KMS-11 (cell line): ENCODE measurements around the gene ZNHIT1.

Experiments used
- H2AFZ ChIP-seq: fragments of 200-600 bp; sonication (generic); 2 replicates; pipeline ENCODE4 v1.6.1; 2016; ENCODE audit warnings: antibody characterized with exemption, mixed run types, low read depth
- H3K27ac ChIP-seq: fragments of 200-600 bp; sonication (generic); 2 replicates; pipeline ENCODE4 v1.6.1; 2016; ENCODE audit warnings: mild to moderate bottlenecking, mixed run types
- H3K27me3 ChIP-seq: fragments of 200-600 bp; sonication (generic); 2 replicates; pipeline ENCODE4 v1.6.1; 2017; ENCODE audit warnings: mild to moderate bottlenecking, low read depth, mixed run types, moderate library complexity; ENCODE audit not compliant: insufficient read depth
- H3K36me3 ChIP-seq: fragments of 200-600 bp; sonication (generic); 2 replicates; pipeline ENCODE4 v1.6.1; 2017; ENCODE audit warnings: mild to moderate bottlenecking, mixed run types; ENCODE audit not compliant: insufficient read depth
- H3K4me1 ChIP-seq: fragments of 200-600 bp; sonication (generic); 2 replicates; pipeline ENCODE4 v1.6.1; 2016; ENCODE audit warnings: mild to moderate bottlenecking, low read depth, mixed run types; ENCODE audit not compliant: poor library complexity, severe bottlenecking
- H3K4me2 ChIP-seq: fragments of 200-600 bp; sonication (generic); 2 replicates; pipeline ENCODE4 v1.7.0; 2016; ENCODE audit warnings: mild to moderate bottlenecking, mixed run types
- H3K4me3 ChIP-seq: fragments of 200-600 bp; sonication (generic); IDR thresholded peaks from 2 replicates; pipeline ENCODE4 v1.6.1; 2017; ENCODE audit warnings: low read depth, low read length, mixed read lengths; ENCODE audit not compliant: insufficient read depth
- H3K79me2 ChIP-seq: fragments of 200-600 bp; sonication (generic); 2 replicates; pipeline ENCODE4 v1.6.1; 2016; ENCODE audit warnings: low read depth, mixed run types; ENCODE audit not compliant: insufficient read depth
- H3K9ac ChIP-seq: fragments of 200-600 bp; sonication (generic); 2 replicates; pipeline ENCODE4 v1.6.1; 2016; ENCODE audit warnings: mild to moderate bottlenecking, mixed run types
- H4K20me1 ChIP-seq: fragments of 200-600 bp; sonication (generic); 2 replicates; pipeline ENCODE4 v1.6.1; 2016; ENCODE audit warnings: mild to moderate bottlenecking, mixed run types; ENCODE audit not compliant: insufficient read depth
- TF ChIP-seq, protein P1 (sequence below): fragments of 200-600 bp; sonication (generic); conservative IDR thresholded peaks from 2 replicates; pipeline ENCODE4 v1.6.1; 2017; ENCODE audit warnings: low read depth, mild to moderate bottlenecking, antibody characterized with exemption, low read length, moderate library complexity, mixed read lengths

Gene ZNHIT1

DNA sequence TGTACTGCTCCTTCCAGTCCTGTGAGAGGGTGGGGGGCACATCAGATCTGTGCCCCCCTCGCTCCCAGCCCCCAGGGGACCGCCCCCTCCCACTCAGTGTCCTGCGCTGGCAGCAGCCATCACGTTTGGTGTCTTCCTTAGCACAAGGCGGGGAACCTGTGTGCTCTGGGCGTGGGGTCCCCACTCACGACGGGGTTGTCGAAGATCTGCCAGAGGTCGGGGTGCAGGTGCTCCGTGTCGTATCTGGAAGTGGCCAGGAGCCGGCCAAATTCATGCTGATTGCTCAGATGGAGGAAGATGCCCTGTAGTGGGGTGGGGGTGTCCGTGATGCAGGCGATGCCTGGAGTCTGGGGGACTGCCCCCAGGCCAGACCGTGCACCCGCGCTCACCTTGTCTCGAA is 7.8 kb upstream of the ZNHIT1 start:
- TF ChIP-seq, protein P1, sequence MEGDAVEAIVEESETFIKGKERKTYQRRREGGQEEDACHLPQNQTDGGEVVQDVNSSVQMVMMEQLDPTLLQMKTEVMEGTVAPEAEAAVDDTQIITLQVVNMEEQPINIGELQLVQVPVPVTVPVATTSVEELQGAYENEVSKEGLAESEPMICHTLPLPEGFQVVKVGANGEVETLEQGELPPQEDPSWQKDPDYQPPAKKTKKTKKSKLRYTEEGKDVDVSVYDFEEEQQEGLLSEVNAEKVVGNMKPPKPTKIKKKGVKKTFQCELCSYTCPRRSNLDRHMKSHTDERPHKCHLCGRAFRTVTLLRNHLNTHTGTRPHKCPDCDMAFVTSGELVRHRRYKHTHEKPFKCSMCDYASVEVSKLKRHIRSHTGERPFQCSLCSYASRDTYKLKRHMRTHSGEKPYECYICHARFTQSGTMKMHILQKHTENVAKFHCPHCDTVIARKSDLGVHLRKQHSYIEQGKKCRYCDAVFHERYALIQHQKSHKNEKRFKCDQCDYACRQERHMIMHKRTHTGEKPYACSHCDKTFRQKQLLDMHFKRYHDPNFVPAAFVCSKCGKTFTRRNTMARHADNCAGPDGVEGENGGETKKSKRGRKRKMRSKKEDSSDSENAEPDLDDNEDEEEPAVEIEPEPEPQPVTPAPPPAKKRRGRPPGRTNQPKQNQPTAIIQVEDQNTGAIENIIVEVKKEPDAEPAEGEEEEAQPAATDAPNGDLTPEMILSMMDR: no peak
- Histone ChIP-seq H3K79me2 (no peaks in the 10 kb centered on the region), H3K36me3 (no peaks in the 10 kb centered on the region), H3K4me2 (no peak overlapping the region), H3K27ac (no peak overlapping the region), H3K4me3 (no peak overlapping the region), H2AFZ (no peak overlapping the region), H3K27me3 (no peaks in the 10 kb centered on the region), H3K4me1 (peaks cover 9% of the 10 kb centered on the region), H3K9ac (no peak overlapping the region), H4K20me1 (no peaks in the 10 kb centered on the region)

DNA sequence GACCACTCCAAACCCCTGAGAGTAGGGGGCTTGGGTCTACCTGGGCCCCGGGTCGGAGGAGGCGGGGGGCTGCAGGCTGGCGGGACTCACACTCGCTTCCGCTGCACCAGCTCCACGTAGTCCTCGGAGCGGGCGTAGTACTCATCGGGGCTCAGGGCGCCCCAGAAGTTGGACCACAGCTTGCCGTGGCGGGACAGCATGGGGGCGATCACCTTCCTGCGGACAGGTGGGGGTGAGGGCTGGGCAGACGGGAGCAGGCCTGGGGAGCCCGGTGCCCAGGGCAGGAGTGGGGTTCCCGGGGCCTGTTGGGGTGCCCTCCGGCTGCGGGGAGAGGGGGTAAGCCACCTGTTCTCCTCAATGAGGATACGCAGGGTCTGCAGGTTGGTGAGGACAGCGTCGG is 6.5 kb upstream of the ZNHIT1 start:
- H3K4me3 ChIP-seq: no peak overlapping the region
- H2AFZ ChIP-seq: no peak overlapping the region
- TF ChIP-seq, protein P1: no peak
- no peaks in the 10 kb centered on the region for H4K20me1 ChIP-seq
- H3K27ac ChIP-seq: no peak overlapping the region
- peaks cover 15% of the 10 kb centered on the region for H3K4me1 ChIP-seq
- H3K36me3 ChIP-seq: no peaks in the 10 kb centered on the region
- no peak overlapping the region for H3K4me2 ChIP-seq
- no peaks in the 10 kb centered on the region; the same call in 1 of the 2 replicates for H3K79me2 ChIP-seq
- no peak overlapping the region for H3K9ac ChIP-seq
- H3K27me3 ChIP-seq: no peaks in the 10 kb centered on the region

DNA sequence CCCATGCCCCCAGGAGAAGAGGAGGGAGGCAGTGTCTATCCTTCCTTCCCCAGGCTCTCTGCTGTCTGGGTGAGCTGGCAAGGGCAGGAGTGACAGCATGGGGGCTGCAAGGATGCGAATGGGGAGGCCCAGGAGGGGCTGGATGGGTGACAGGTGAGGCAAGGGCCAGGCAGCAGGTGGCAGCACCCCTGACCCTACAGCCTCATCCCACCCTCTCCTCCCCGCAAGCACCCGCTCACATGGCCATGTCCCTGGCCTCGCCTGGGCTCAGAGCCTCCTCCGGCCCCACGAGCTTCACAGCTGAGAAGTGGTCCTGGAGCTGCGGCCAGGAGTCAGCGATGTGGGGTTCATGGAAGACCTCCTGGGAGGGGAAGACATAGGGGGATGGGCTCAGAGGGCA is 6.0 kb upstream of the ZNHIT1 start:
- no peaks in the 10 kb centered on the region for H4K20me1 ChIP-seq
- no peak overlapping the region for H3K9ac ChIP-seq
- H3K27ac ChIP-seq: no peak overlapping the region
- H2AFZ ChIP-seq: no peak overlapping the region
- H3K27me3 ChIP-seq: no peaks in the 10 kb centered on the region
- H3K79me2 ChIP-seq: no peaks in the 10 kb centered on the region; the same call in 1 of the 2 replicates
- H3K4me3 ChIP-seq: no peak overlapping the region
- no peaks in the 10 kb centered on the region for H3K36me3 ChIP-seq
- TF ChIP-seq, protein P1: no peak
- H3K4me1 ChIP-seq: peaks cover 15% of the 10 kb centered on the region
- H3K4me2 ChIP-seq: no peak overlapping the region

DNA sequence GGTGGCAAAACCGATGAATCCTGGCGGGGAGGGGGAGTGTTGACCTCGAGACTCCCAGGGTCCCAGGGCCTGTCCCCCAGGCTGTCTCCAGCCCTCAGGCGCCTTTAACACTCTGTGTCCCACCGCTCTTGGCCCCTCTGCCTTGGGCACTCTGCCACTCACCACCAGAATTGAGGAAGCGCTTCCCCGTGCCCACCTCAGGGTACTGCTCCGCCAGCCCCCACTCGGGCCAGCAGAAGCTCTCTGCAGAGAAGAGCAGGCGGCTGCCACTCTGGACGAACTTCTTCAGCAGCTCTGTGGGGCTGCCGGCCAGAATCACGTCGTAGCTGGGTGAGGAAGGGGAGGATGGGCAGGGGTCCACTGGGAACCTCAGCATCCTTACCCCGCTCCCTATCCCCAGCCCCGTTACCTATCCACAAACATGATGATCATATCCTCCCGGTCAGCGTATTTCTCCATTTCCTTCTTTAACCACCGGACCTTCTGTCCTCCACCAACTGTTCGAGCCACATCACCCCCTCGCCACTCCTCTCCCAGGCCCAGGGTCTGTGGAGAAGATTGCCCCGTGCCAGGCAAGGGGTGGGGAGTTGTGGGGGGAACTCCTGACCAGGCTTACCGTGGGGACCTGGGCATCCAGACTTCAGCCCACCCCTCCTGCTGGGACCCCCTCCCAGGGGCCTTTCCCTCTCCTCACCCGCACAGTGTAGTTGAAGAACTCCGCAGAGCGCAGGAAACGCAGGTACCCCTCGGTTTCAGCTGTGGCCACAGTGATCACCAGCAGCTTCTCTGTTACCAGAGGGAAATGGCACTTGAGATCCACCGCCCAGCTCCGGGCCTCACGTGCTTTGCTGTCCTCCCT is 1.7 kb upstream of the ZNHIT1 start:
- Histone ChIP-seq H3K4me3 (peak overlapping the region; percentile 62), H3K79me2 (peaks cover 9% of the 10 kb centered on the region; the same call in 1 of the 2 replicates), H3K9ac (peak overlapping the region; percentile 72; the same call in 1 of the 2 replicates), H2AFZ (peak overlapping the region; percentile 87), H3K36me3 (no peaks in the 10 kb centered on the region), H3K27me3 (no peaks in the 10 kb centered on the region), H3K27ac (0 out of 2 replicates have a peak overlapping the region, but pooled peaks have one; percentile 76), H3K4me1 (peaks cover 15% of the 10 kb centered on the region), H3K4me2 (peak overlapping the region; percentile 79), H4K20me1 (no peaks in the 10 kb centered on the region)
- TF ChIP-seq, protein P1: no peak
